ENCODE results near the gene DNA2. TPM values are rescaled to one million over a fixed set of nuclear protein-coding genes. Genes with fewer than 3 reads are reported as not detected.

Gene DNA2
- total and polyA plus RNA-seq, 2 experiments from 2014 or later: 2.4 to 9.3 TPM

DNA sequence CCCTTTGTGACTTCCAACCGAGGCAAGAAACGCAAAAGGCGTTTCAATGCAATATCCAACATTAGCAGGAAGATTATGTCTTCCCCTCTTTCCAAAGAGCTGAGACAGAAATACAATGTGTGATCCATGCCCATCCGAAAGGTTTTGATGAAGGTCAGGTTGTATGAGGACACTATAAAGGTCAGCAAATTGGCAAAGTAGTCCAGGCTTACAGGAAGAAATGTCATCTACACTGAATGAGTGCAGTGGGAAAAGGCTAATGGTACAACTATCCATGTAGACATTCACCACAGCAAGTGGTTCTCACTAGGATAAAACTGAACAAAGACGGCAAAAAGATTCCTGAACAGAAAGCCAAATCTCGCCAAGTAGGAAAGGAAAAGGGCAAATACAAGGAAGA is 27.8 kb upstream of the DNA2 start:
- Histone ChIP-seq H3K4me3 (no peak overlapping the region), H3K4me2 (no peak overlapping the region), H3K27me3 (no peaks in the 10 kb centered on the region), H3K9me3 (ENCODE audit: low read depth) (no peaks in the 10 kb centered on the region), H3K36me3 (replicated peaks; ENCODE audit: insufficient read depth, low read depth) (no peaks in the 10 kb centered on the region), H2AFZ (no peak overlapping the region), H3K79me2 (no peaks in the 10 kb centered on the region), H4K20me1 (ENCODE audit: insufficient read depth, poor library complexity, severe bottlenecking) (no peaks in the 10 kb centered on the region), H3K27ac (no peak overlapping the region), H3K4me1 (ENCODE audit: insufficient read depth) (no peaks in the 10 kb centered on the region), H3K9me2 (replicated peaks; ENCODE audit: insufficient read depth) (no peaks in the 10 kb centered on the region)
- 99% methylated on average over 6 of the region's 6 CpGs for WGBS (ENCODE audit: low lambda C conversion rate, missing lambda C conversion rate)
- no peak for DNase-seq (ENCODE audit: low spot score)
- no peak for TF ChIP-seq EZH2phosphoT487 (IDR thresholded peaks at IDR 0.05; ENCODE audit: low read depth, severe bottlenecking, unreplicated experiment)
- no peak for TF ChIP-seq EZH2 (IDR thresholded peaks at IDR 0.05; ENCODE audit: borderline replicate concordance)
- TF ChIP-seq, protein P1, sequence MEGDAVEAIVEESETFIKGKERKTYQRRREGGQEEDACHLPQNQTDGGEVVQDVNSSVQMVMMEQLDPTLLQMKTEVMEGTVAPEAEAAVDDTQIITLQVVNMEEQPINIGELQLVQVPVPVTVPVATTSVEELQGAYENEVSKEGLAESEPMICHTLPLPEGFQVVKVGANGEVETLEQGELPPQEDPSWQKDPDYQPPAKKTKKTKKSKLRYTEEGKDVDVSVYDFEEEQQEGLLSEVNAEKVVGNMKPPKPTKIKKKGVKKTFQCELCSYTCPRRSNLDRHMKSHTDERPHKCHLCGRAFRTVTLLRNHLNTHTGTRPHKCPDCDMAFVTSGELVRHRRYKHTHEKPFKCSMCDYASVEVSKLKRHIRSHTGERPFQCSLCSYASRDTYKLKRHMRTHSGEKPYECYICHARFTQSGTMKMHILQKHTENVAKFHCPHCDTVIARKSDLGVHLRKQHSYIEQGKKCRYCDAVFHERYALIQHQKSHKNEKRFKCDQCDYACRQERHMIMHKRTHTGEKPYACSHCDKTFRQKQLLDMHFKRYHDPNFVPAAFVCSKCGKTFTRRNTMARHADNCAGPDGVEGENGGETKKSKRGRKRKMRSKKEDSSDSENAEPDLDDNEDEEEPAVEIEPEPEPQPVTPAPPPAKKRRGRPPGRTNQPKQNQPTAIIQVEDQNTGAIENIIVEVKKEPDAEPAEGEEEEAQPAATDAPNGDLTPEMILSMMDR (IDR thresholded peaks at IDR 0.05; ENCODE audit: poor library complexity): no peak

DNA sequence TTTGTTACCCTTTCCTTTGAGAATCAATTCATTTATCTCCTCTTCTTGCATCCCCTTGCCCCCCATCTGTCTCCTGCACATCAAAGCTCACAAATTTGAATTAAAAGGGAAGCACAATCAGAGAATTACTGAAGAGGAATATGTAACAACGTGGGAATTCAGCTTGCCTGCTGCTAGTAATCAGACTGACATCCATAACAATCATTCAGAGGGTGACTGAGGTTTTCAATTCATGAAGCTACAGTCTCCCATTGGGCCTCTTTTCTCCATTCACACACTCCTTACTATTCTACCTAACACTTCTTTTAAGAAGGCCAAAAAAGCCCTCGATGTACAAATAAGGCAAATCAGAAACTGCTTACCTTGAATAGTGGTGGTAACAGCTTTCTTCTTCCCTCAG is 24.3 kb upstream of the DNA2 start:
- H3K36me3 ChIP-seq (replicated peaks; ENCODE audit: insufficient read depth, low read depth): no peaks in the 10 kb centered on the region
- WGBS (ENCODE audit: low lambda C conversion rate, missing lambda C conversion rate): 54% methylated on average over 2 of the region's 2 CpGs

DNA sequence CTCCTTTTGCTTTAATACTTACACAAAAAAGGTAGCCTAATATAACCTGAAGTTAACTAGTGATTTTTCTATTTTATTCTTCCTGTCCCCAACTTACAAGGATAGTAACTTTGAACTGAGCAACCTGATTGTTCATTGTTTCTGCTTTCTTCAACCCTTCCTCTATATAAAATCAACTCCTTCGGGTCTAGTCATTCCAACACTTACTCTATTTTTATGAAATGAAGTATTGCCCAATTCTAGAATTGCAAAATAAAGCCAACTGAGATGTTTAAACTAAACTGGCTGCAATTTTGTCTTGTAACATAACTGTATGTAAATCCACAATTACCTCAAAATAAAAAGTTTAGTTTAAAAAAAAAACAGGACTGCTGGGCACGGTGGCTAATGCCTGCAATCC is 20.3 kb upstream of the DNA2 start:
- Histone ChIP-seq H3K9me2 (replicated peaks; ENCODE audit: insufficient read depth) (no peaks in the 10 kb centered on the region), H3K4me1 (ENCODE audit: insufficient read depth) (no peaks in the 10 kb centered on the region), H3K79me2 (no peaks in the 10 kb centered on the region), H3K4me3 (no peak overlapping the region), H3K27ac (no peak overlapping the region), H3K4me2 (no peak overlapping the region), H3K9me3 (ENCODE audit: low read depth) (no peaks in the 10 kb centered on the region), H3K36me3 (replicated peaks; ENCODE audit: insufficient read depth, low read depth) (no peaks in the 10 kb centered on the region), H4K20me1 (ENCODE audit: insufficient read depth, poor library complexity, severe bottlenecking) (no peaks in the 10 kb centered on the region), H2AFZ (no peak overlapping the region), H3K27me3 (no peaks in the 10 kb centered on the region)
- no peak for DNase-seq (ENCODE audit: low spot score)
- TF ChIP-seq EZH2phosphoT487 (IDR thresholded peaks at IDR 0.05; ENCODE audit: low read depth, severe bottlenecking, unreplicated experiment) (no peak), EZH2 (IDR thresholded peaks at IDR 0.05; ENCODE audit: borderline replicate concordance) (no peak)
- TF ChIP-seq, protein P1 (IDR thresholded peaks at IDR 0.05; ENCODE audit: poor library complexity): no peak
- 91% methylated on average over 2 of the region's 2 CpGs for WGBS (ENCODE audit: low lambda C conversion rate, missing lambda C conversion rate)

More for the DNA sequence above, 24.3 kb upstream of the DNA2 start:
- H3K4me2 ChIP-seq: no peak overlapping the region
- no peaks in the 10 kb centered on the region for H3K79me2 ChIP-seq
- H3K4me1 ChIP-seq (ENCODE audit: insufficient read depth): no peaks in the 10 kb centered on the region
- H3K27me3 ChIP-seq: no peaks in the 10 kb centered on the region
- H3K4me3 ChIP-seq: no peak overlapping the region
- DNase-seq (ENCODE audit: low spot score): no peak
- no peaks in the 10 kb centered on the region for H3K9me2 ChIP-seq (replicated peaks; ENCODE audit: insufficient read depth)
- H3K9me3 ChIP-seq (ENCODE audit: low read depth): no peaks in the 10 kb centered on the region
- H2AFZ ChIP-seq: no peak overlapping the region
- H3K27ac ChIP-seq: no peak overlapping the region
- H4K20me1 ChIP-seq (ENCODE audit: insufficient read depth, poor library complexity, severe bottlenecking): no peaks in the 10 kb centered on the region
- TF ChIP-seq, protein P1 (IDR thresholded peaks at IDR 0.05; ENCODE audit: poor library complexity): no peak
- TF ChIP-seq EZH2phosphoT487 (IDR thresholded peaks at IDR 0.05; ENCODE audit: low read depth, severe bottlenecking, unreplicated experiment) (no peak), EZH2 (IDR thresholded peaks at IDR 0.05; ENCODE audit: borderline replicate concordance) (no peak)

DNA sequence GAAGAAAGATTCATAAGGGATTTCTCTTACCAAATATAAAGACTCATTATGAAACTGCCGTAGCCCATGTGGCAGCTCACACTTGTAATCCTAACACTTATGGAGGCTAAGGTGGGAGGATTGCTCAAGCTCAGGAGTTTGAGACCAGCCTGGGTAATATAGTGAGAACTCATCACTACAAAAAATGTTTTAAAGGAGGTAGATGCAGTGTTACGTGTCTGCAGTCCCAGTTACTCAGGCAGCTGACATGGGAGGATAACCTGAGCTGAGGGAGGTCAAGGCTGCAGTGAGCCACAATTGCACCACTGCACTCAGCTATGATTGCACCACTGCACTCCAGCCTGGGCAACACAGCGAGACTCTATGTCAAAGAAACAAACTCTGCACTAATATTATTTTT is 18.1 kb upstream of the DNA2 start:
- Histone ChIP-seq H3K9me2 (replicated peaks; ENCODE audit: insufficient read depth) (no peaks in the 10 kb centered on the region), H2AFZ (no peak overlapping the region), H3K4me1 (ENCODE audit: insufficient read depth) (no peaks in the 10 kb centered on the region), H3K9me3 (ENCODE audit: low read depth) (no peaks in the 10 kb centered on the region), H3K27ac (no peak overlapping the region), H3K4me3 (no peak overlapping the region), H3K79me2 (no peaks in the 10 kb centered on the region), H3K36me3 (replicated peaks; ENCODE audit: insufficient read depth, low read depth) (no peaks in the 10 kb centered on the region), H3K27me3 (no peaks in the 10 kb centered on the region), H4K20me1 (ENCODE audit: insufficient read depth, poor library complexity, severe bottlenecking) (no peaks in the 10 kb centered on the region), H3K4me2 (no peak overlapping the region)
- TF ChIP-seq EZH2phosphoT487 (IDR thresholded peaks at IDR 0.05; ENCODE audit: low read depth, severe bottlenecking, unreplicated experiment): no peak
- TF ChIP-seq, protein P1 (IDR thresholded peaks at IDR 0.05; ENCODE audit: poor library complexity): no peak
- no peak for TF ChIP-seq EZH2 (IDR thresholded peaks at IDR 0.05; ENCODE audit: borderline replicate concordance)
- 96% methylated on average over 3 of the region's 3 CpGs for WGBS (ENCODE audit: low lambda C conversion rate, missing lambda C conversion rate)
- DNase-seq (ENCODE audit: low spot score): no peak

Measured in hepatocyte (in vitro differentiated cells).